IMR-90 (cell line): ENCODE results near the gene GRID1. TPM values are rescaled to one million over a fixed set of nuclear protein-coding genes. Genes with fewer than 3 reads are reported as not detected.

Experiments
- ATAC-seq: fragments of 200-7000 bp; cut with Tn5 transposase; 2 replicates; pipeline ENCODE4 v1.9.1; 2020; ENCODE audit warnings: low read depth, mild to moderate bottlenecking, moderate library complexity
- BruUV-seq: library from RNA; stranded (reverse); fragments of 400-500 nt; replicated peaks from 2 replicates; lab custom pipeline; 2021; lab: Mats Ljungman, UMichigan
- CTCF ChIA-PET: fragments of 300-600 bp; formaldehyde crosslinking; extraction: SDS; loops from one replicate; lab custom pipeline; 2021; ENCODE audit warnings: antibody characterized with exemption; lab: Yijun Ruan, JAX
- POLR2A ChIA-PET: fragments of 300-600 bp; sonication (Branson Sonifier 250); formaldehyde crosslinking; loops from one replicate; lab custom pipeline; 2022; ENCODE audit warnings: antibody characterized with exemption; ENCODE audit not compliant: unreplicated experiment; lab: Charles Lee
- DNase-seq: peaks from one replicate; pipeline ENCODE4 v3.0.0; 2013
- H2AFZ ChIP-seq: replicated peaks from 2 replicates; pipeline ENCODE3; 2013; ENCODE audit warnings: low read length, mild to moderate bottlenecking; ENCODE audit not compliant: poor library complexity
- H2AK5ac ChIP-seq: 2 replicates; pipeline ENCODE4 v1.6.1; 2013; ENCODE audit warnings: low read depth, low read length, inconsistent platforms
- H2AK9ac ChIP-seq: replicated peaks from 2 replicates; pipeline ENCODE3; 2013; ENCODE audit warnings: mild to moderate bottlenecking, low read depth, low read length, moderate library complexity; ENCODE audit not compliant: poor library complexity
- H2BK120ac ChIP-seq: 2 replicates; pipeline ENCODE4 v1.6.1; 2013; ENCODE audit warnings: low read depth, low read length, inconsistent platforms
- H2BK15ac ChIP-seq: 3 replicates; pipeline ENCODE4 v1.6.1; 2013; ENCODE audit warnings: low read depth, low read length, inconsistent platforms
- H2BK20ac ChIP-seq: 2 replicates; pipeline ENCODE4 v1.6.1; 2013; ENCODE audit warnings: low read depth, mild to moderate bottlenecking, inconsistent platforms, low read length, moderate library complexity
- H2BK5ac ChIP-seq: 2 replicates; pipeline ENCODE4 v1.6.1; 2013; ENCODE audit warnings: mild to moderate bottlenecking, low read depth, low read length, inconsistent platforms; ENCODE audit not compliant: poor library complexity, severe bottlenecking
- H3K14ac ChIP-seq: replicated peaks from 2 replicates; pipeline ENCODE4 v1.6.1; 2013; ENCODE audit warnings: low read depth, low read length, inconsistent platforms
- H3K18ac ChIP-seq: 2 replicates; pipeline ENCODE4 v1.6.1; 2013; ENCODE audit warnings: low read depth, low read length, control low read depth
- H3K23ac ChIP-seq: 2 replicates; pipeline ENCODE4 v1.6.1; 2013; ENCODE audit warnings: low read depth, low read length, inconsistent platforms
- H3K27ac ChIP-seq: 2 replicates; pipeline ENCODE4 v1.5.1; 2013; ENCODE audit warnings: mild to moderate bottlenecking, control low read depth, low read length; ENCODE audit not compliant: insufficient read depth
- H3K27me3 ChIP-seq: 2 replicates; pipeline ENCODE4 v1.6.1; 2013; ENCODE audit warnings: low read length; ENCODE audit not compliant: control insufficient read depth, insufficient read depth
- H3K36me3 ChIP-seq: 2 replicates; pipeline ENCODE4 v1.6.1; 2013; ENCODE audit warnings: low read length, mixed read lengths; ENCODE audit not compliant: control insufficient read depth, insufficient read depth
- H3K4ac ChIP-seq: 2 replicates; pipeline ENCODE4 v1.6.1; 2013; ENCODE audit warnings: low read depth, low read length, inconsistent platforms
- H3K4me1 ChIP-seq: 2 replicates; pipeline ENCODE4 v1.6.1; 2013; ENCODE audit warnings: low read length, mixed read lengths; ENCODE audit not compliant: control insufficient read depth, insufficient read depth
- H3K4me2 ChIP-seq: 2 replicates; pipeline ENCODE4 v1.6.1; 2013; ENCODE audit warnings: low read depth, mild to moderate bottlenecking, control low read depth, low read length, moderate library complexity
- H3K4me3 ChIP-seq: 2 replicates; pipeline ENCODE4 v1.5.1; 2013; ENCODE audit warnings: low read depth, mild to moderate bottlenecking, control low read depth, low read length, moderate library complexity; ENCODE audit not compliant: insufficient read depth
- H3K56ac ChIP-seq: 2 replicates; pipeline ENCODE4 v1.6.1; 2013; ENCODE audit warnings: low read length, inconsistent platforms; ENCODE audit not compliant: insufficient read depth; ENCODE audit errors: extremely low read depth
- H3K79me1 ChIP-seq, 2 experiments: 2 replicates each; pipeline ENCODE4 v1.6.1; 2013; ENCODE audit warnings: low read length in 2 of 2, inconsistent platforms in 1 of 2, low read depth in 1 of 2
- H3K9ac ChIP-seq: 2 replicates; pipeline ENCODE4 v1.6.1; 2013; ENCODE audit warnings: low read depth, low read length, control low read depth
- H3K9me1 ChIP-seq: 2 replicates; pipeline ENCODE4 v1.6.1; 2013; ENCODE audit warnings: low read length, inconsistent platforms; ENCODE audit not compliant: insufficient read depth
- H3K9me3 ChIP-seq: 2 replicates; pipeline ENCODE4 v1.6.1; 2013; ENCODE audit warnings: low read length; ENCODE audit not compliant: control insufficient read depth, insufficient read depth
- H4K20me1 ChIP-seq: 2 replicates; pipeline ENCODE4 v1.6.1; 2013; ENCODE audit warnings: low read length, inconsistent platforms; ENCODE audit not compliant: insufficient read depth
- H4K5ac ChIP-seq: 2 replicates; pipeline ENCODE4 v1.6.1; 2013; ENCODE audit warnings: mild to moderate bottlenecking, low read depth, low read length, control low read depth
- H4K8ac ChIP-seq, 2 experiments: 2 replicates each; pipeline ENCODE4 v1.6.1; 2013; ENCODE audit warnings: low read depth in 2 of 2, low read length in 2 of 2, control low read depth in 1 of 2, inconsistent platforms in 1 of 2
- H4K91ac ChIP-seq: 2 replicates; pipeline ENCODE4 v1.6.1; 2013; ENCODE audit warnings: low read depth, low read length, inconsistent platforms; ENCODE audit not compliant: insufficient read depth
- BHLHE40 ChIP-seq: fragments of 150-350 bp; IDR thresholded peaks from 2 replicates; pipeline ENCODE4 v1.6.1; 2016; ENCODE audit warnings: mild to moderate bottlenecking, low read depth, low read length
- CEBPB ChIP-seq: IDR thresholded peaks from 2 replicates; pipeline ENCODE4 v1.6.1; 2012; ENCODE audit warnings: low read depth, low read length, improper control_type of control experiment
- CHD1 ChIP-seq: IDR thresholded peaks from 2 replicates; pipeline ENCODE4 v1.6.1; 2012; ENCODE audit warnings: low read depth, low read length, improper control_type of control experiment
- CTCF ChIP-seq: conservative IDR thresholded peaks from 2 replicates; pipeline ENCODE4 v1.5.1; 2012; ENCODE audit warnings: mild to moderate bottlenecking, low read depth, low read length, improper control_type of control experiment
- ELK1 ChIP-seq: fragments of 150-350 bp; IDR thresholded peaks from 2 replicates; pipeline ENCODE4 v1.6.1; 2016; ENCODE audit warnings: low read depth, mild to moderate bottlenecking, low read length, moderate library complexity, borderline replicate concordance
- FOS ChIP-seq: fragments of 150-350 bp; IDR thresholded peaks from 2 replicates; pipeline ENCODE4 v1.6.1; 2016; ENCODE audit warnings: low read depth, low read length
- MAFK ChIP-seq: IDR thresholded peaks from 2 replicates; pipeline ENCODE4 v1.6.1; 2012; ENCODE audit warnings: low read depth, low read length, improper control_type of control experiment
- MAZ ChIP-seq: IDR thresholded peaks from 2 replicates; pipeline ENCODE4 v1.6.1; 2012; ENCODE audit warnings: low read depth, mild to moderate bottlenecking, low read length, improper control_type of control experiment, moderate library complexity, borderline replicate concordance
- MXI1 ChIP-seq: IDR thresholded peaks from 2 replicates; pipeline ENCODE4 v1.6.1; 2012; ENCODE audit warnings: low read depth, mild to moderate bottlenecking, low read length, moderate library complexity, borderline replicate concordance
- NFE2L2 ChIP-seq: fragments of 150-350 bp; IDR thresholded peaks from 2 replicates; pipeline ENCODE4 v1.6.1; 2016; ENCODE audit warnings: low read depth, mild to moderate bottlenecking, low read length
- POLR2A ChIP-seq: IDR thresholded peaks from 2 replicates; pipeline ENCODE4 v1.6.1; 2012; ENCODE audit warnings: mild to moderate bottlenecking, low read depth, low read length
- RAD21 ChIP-seq: IDR thresholded peaks from 2 replicates; pipeline ENCODE4 v1.6.1; 2012; ENCODE audit warnings: low read length, improper control_type of control experiment
- RCOR1 ChIP-seq: IDR thresholded peaks from 2 replicates; pipeline ENCODE4 v1.6.1; 2012; ENCODE audit warnings: mild to moderate bottlenecking, low read length, improper control_type of control experiment; ENCODE audit not compliant: insufficient replicate concordance
- RFX5 ChIP-seq: IDR thresholded peaks from 2 replicates; pipeline ENCODE4 v1.8.0; 2012; ENCODE audit warnings: low read depth, mild to moderate bottlenecking, low read length, moderate library complexity
- USF2 ChIP-seq: fragments of 150-350 bp; IDR thresholded peaks from 2 replicates; pipeline ENCODE4 v1.6.1; 2017; ENCODE audit warnings: mild to moderate bottlenecking, antibody characterized with exemption, low read length, low read depth
- WGBS, 2 experiments: methylation state at CpG; one replicate each; pipeline versions ENCODE4 v1.1.5 to v1.1.7; 2013; ENCODE audit warnings: missing lambda C conversion rate in 2 of 2; ENCODE audit not compliant: insufficient read length in 1 of 2; ENCODE audit errors: extremely low coverage in 2 of 2; 5-methylcytosine and 5-hydroxymethylcytosine counted together
- dilution Hi-C: fragments of 300-500 bp; cut with HindIII; formaldehyde crosslinking; loops from one replicate; pipeline ENCODE4 v1.14.3; 2018; ENCODE audit warnings: low sequenced_read_pairs; ENCODE audit not compliant: unreplicated experiment
- in situ Hi-C: fragments of 300-500 bp; cut with MboI; formaldehyde crosslinking; loops from 3 replicates; pipeline ENCODE4 v1.14.3; 2019; ENCODE audit warnings: low sequenced_read_pairs, inconsistent platforms, mixed read lengths
- intact Hi-C: fragments of 100-400 bp; cut with micrococcal nuclease; formaldehyde crosslinking; loops from 2 replicates; pipeline ENCODE4 v1.10.0; 2022
- polyA plus RNA-seq, 3 experiments: library from polyadenylated mRNA; depleted of rRNA; stranded (reverse); fragments of >200 nt; gene quantifications; 2 replicates each; pipeline ENCODE4 v1.2.3, GENCODE V29; 2012; ENCODE audit warnings: low replicate concordance in 1 of 3
- total RNA-seq: library from RNA; depleted of rRNA; stranded (reverse); fragments of >200 nt; gene quantifications from 2 replicates; pipeline ENCODE4 v1.2.3, GENCODE V29; 2012

The GRID1 gene
- total and polyA plus RNA-seq, 2 of the 4 experiments (the other 2 are of a cell fraction) = not detected

GRCh38 chr10:86023931-86024280, 342.7 kb downstream of the GRID1 start:
- H3K4me1 ChIP-seq = no peaks in the 10 kb centered on the region
- H2BK120ac ChIP-seq = no peak overlapping the region
- POLR2A ChIA-PET = no interaction called here
- no peak overlapping the region for H3K23ac ChIP-seq
- TF ChIP-seq MAFK (no peak), FOS (no peak), CTCF (no peak), RFX5 (no peak), RAD21 (no peak), NFE2L2 (no peak), POLR2A (no peak), RCOR1 (no peak), CHD1 (no peak), BHLHE40 (no peak), ELK1 (no peak), CEBPB (no peak), USF2 (no peak), MXI1 (no peak), MAZ (no peak)
- H2AK5ac ChIP-seq = no peak overlapping the region
- peaks cover 19% of the 10 kb centered on the region; the same call in 1 of the 2 replicates for H3K9me3 ChIP-seq
- ATAC-seq = no peak
- no peak overlapping the region for H3K9ac ChIP-seq
- H4K8ac ChIP-seq = no peak overlapping the region
- H3K27ac ChIP-seq = no peak overlapping the region
- no peak overlapping the region for H2AFZ ChIP-seq
- no peaks in the 10 kb centered on the region for H3K36me3 ChIP-seq
- no peak overlapping the region for H2BK20ac ChIP-seq
- no peak overlapping the region for H3K14ac ChIP-seq
- no peak overlapping the region for H2BK5ac ChIP-seq
- H2BK15ac ChIP-seq = no peak overlapping the region
- no peak overlapping the region for H3K4me2 ChIP-seq
- dilution Hi-C loops (no loop called here), in situ Hi-C loops (no loop called here), intact Hi-C loops (no loop called here)
- H4K20me1 ChIP-seq = no peaks in the 10 kb centered on the region
- no peaks in the 10 kb centered on the region for H3K79me1 ChIP-seq
- no peak overlapping the region for H4K5ac ChIP-seq
- WGBS, 2 experiments = 40% methylated on average over 1 of the region's 4 CpGs; no CpG with 5 or more reads in 1 of the 2 experiments
- no peaks in the 10 kb centered on the region for H3K9me1 ChIP-seq
- H3K56ac ChIP-seq = no peak overlapping the region
- H3K27me3 ChIP-seq = no peaks in the 10 kb centered on the region
- H3K4ac ChIP-seq = no peak overlapping the region
- BruUV-seq = no TSS peak
- DNase-seq = no peak
- H2AK9ac ChIP-seq = no peak overlapping the region
- CTCF ChIA-PET = no interaction called here
- H3K4me3 ChIP-seq = no peak overlapping the region
- H4K91ac ChIP-seq = no peak overlapping the region
- H3K18ac ChIP-seq = no peak overlapping the region
